K562 (cell line): ENCODE results near the gene DUS4L. TPM values are rescaled to one million over a fixed set of nuclear protein-coding genes. Genes with fewer than 3 reads are reported as not detected.
A peak's percentile ranks its signal among the peaks of the same experiment; 100 is the strongest.

Source experiments
- ATAC-seq: fragments of 200-7000 bp; cut with Tn5 transposase; 3 replicates; pipeline ENCODE4 v1.9.1; 2020; ENCODE audit warnings: moderate library complexity
- BruUV-seq: library from RNA; stranded (reverse); fragments of 400-500 nt; replicated peaks from 2 replicates; lab custom pipeline; 2021; lab: Mats Ljungman, UMichigan
- CTCF ChIA-PET: fragments of 300-600 bp; formaldehyde crosslinking; extraction: SDS; loops from one replicate; lab custom pipeline; 2021; ENCODE audit warnings: low intra/inter-chr PET ratio; lab: Yijun Ruan, JAX
- POLR2A ChIA-PET: fragments of 300-600, 350-650 bp; sonication (Branson Sonifier 250); formaldehyde crosslinking; extraction: SDS; loops from one replicate; lab custom pipeline; 2021; ENCODE audit warnings: antibody characterized with exemption, inconsistent platforms; lab: Yijun Ruan, JAX
- DNase-seq, 4 experiments: peaks; one replicate each; pipeline versions ENCODE4 v3.0.0 to v3.0.0-alpha.2; 2011 to 2018; ENCODE audit warnings: low spot score in 3 of 4, mixed read lengths in 3 of 4; ENCODE audit errors: extremely low read depth in 1 of 4
- FAIRE-seq: peaks from 2 replicates; lab custom pipeline; 2011; peaks lifted over from hg19 to GRCh38; lab: Jason Lieb, UNC
- H2AFZ ChIP-seq: 2 replicates; pipeline ENCODE4 v1.6.0; 2011; ENCODE audit warnings: low read depth, low read length, control low read depth, inconsistent platforms
- H3K27ac ChIP-seq: fragments of 200-600 bp; 3 replicates; pipeline ENCODE4 v1.8.0; 2011; ENCODE audit warnings: low read depth, mild to moderate bottlenecking, control low read depth, inconsistent platforms, low read length, moderate library complexity, mixed read lengths; ENCODE audit errors: extremely low read depth
- H3K27me3 ChIP-seq, 2 experiments: fragments of 300-600 bp in 1 of 2; 2 replicates in 1 of 2; 3 replicates in 1 of 2; pipeline versions ENCODE4 v1.6.0 to v1.8.0; 2011; ENCODE audit warnings: inconsistent platforms in 2 of 2, low read length in 2 of 2, mild to moderate bottlenecking in 1 of 2, mixed read lengths in 1 of 2, moderate library complexity in 1 of 2; ENCODE audit not compliant: control insufficient read depth in 2 of 2, insufficient read depth in 2 of 2
- H3K36me3 ChIP-seq: fragments of 300-600 bp; 3 replicates; pipeline ENCODE4 v1.8.0; 2011; ENCODE audit warnings: mild to moderate bottlenecking, low read length, inconsistent platforms; ENCODE audit not compliant: control insufficient read depth, insufficient read depth
- H3K4me1 ChIP-seq, 2 experiments: fragments of 200-600 bp in 1 of 2; replicated peaks in 1 of 2; 2 replicates in 1 of 2; 3 replicates in 1 of 2; pipeline versions ENCODE4 v1.5.1 to v1.8.0; 2011; ENCODE audit warnings: inconsistent platforms in 2 of 2, low read length in 2 of 2, mild to moderate bottlenecking in 1 of 2, mixed read lengths in 1 of 2, moderate library complexity in 1 of 2; ENCODE audit not compliant: control insufficient read depth in 2 of 2, insufficient read depth in 2 of 2
- H3K4me2 ChIP-seq: 2 replicates; pipeline ENCODE4 v1.6.1; 2011; ENCODE audit warnings: low read length, control low read depth, inconsistent platforms, mixed read lengths; ENCODE audit not compliant: insufficient read depth
- H3K4me3 ChIP-seq: fragments of 200-600 bp; sonication (generic), shearing (Covaris generic); 2 replicates; pipeline ENCODE4 v1.5.1; 2016; ENCODE audit warnings: control low read depth, inconsistent platforms
- H3K79me2 ChIP-seq: fragments of 200-600 bp; 3 replicates; pipeline ENCODE4 v1.8.0; 2011; ENCODE audit warnings: low read length, inconsistent platforms; ENCODE audit not compliant: control insufficient read depth, insufficient read depth
- H3K9ac ChIP-seq, 2 experiments: 2 replicates each; pipeline versions ENCODE4 v1.6.0 to v1.6.1; 2011; ENCODE audit warnings: low read depth in 2 of 2, low read length in 2 of 2, control low read depth in 1 of 2, inconsistent platforms in 1 of 2, mild to moderate bottlenecking in 1 of 2, mixed read lengths in 1 of 2; ENCODE audit not compliant: insufficient read depth in 1 of 2
- H3K9me1 ChIP-seq: one replicate; pipeline ENCODE4 v1.6.0; 2011; ENCODE audit warnings: inconsistent platforms, mild to moderate bottlenecking, low read length, moderate library complexity; ENCODE audit not compliant: control insufficient read depth, insufficient read depth
- H3K9me3 ChIP-seq: replicated peaks from 2 replicates; pipeline ENCODE4 v1.5.1; 2011; ENCODE audit warnings: low read depth, low read length, inconsistent platforms; ENCODE audit not compliant: control insufficient read depth, insufficient read depth
- H4K20me1 ChIP-seq: replicated peaks from 2 replicates; pipeline ENCODE4 v1.6.1; 2011; ENCODE audit warnings: low read length, inconsistent platforms, mixed read lengths; ENCODE audit not compliant: control insufficient read depth, insufficient read depth
- EP300 ChIP-seq: IDR thresholded peaks from 2 replicates; pipeline ENCODE4 v1.6.1; 2012; ENCODE audit warnings: low read length, improper control_type of control experiment
- FIP1L1 ChIP-seq: fragments of 200-400 bp; formaldehyde crosslinking; IDR thresholded peaks from 2 replicates; pipeline ENCODE4 v1.6.1; 2018; ENCODE audit warnings: mild to moderate bottlenecking, low read depth, low read length; ENCODE audit not compliant: poor library complexity, severe bottlenecking
- FOXM1 ChIP-seq, 2 experiments: fragments of 450-650 bp in 1 of 2; sonication (generic) in 1 of 2; formaldehyde crosslinking in 1 of 2; IDR thresholded peaks; 2 replicates each; pipeline versions ENCODE4 v1.6.1 to v1.9.0; 2017 to 2022; ENCODE audit warnings: low read depth in 2 of 2, mild to moderate bottlenecking in 2 of 2, missing genetic modification reagents in 1 of 2, moderate library complexity in 1 of 2
- GABPB1 ChIP-seq: sonication (generic); formaldehyde crosslinking; IDR thresholded peaks from 2 replicates; pipeline ENCODE4 v1.8.0; 2022; ENCODE audit warnings: mild to moderate bottlenecking, missing genetic modification reagents
- GABPB2 ChIP-seq: fragments of 250-450 bp; sonication (Bioruptor Pico); conservative IDR thresholded peaks from 2 replicates; pipeline ENCODE4 v1.5.1; 2021; ENCODE audit warnings: mild to moderate bottlenecking
- HLTF ChIP-seq: fragments of 450-650 bp; IDR thresholded peaks from 2 replicates; pipeline ENCODE4 v1.6.1; 2016
- HMBOX1 ChIP-seq: sonication (generic); IDR thresholded peaks from 2 replicates; pipeline ENCODE4 v1.6.1; 2016
- HMG20A ChIP-seq: fragments of 450-650 bp; formaldehyde crosslinking; conservative IDR thresholded peaks from 2 replicates; pipeline ENCODE4 v1.4.0; 2020; ENCODE audit warnings: mild to moderate bottlenecking, mixed read lengths
- MAFG ChIP-seq: fragments of 450-650 bp; conservative IDR thresholded peaks from 2 replicates; pipeline ENCODE4 v1.6.1; 2016; ENCODE audit warnings: missing genetic modification characterization, missing compliant biosample characterization
- MAFK ChIP-seq: IDR thresholded peaks from 2 replicates; pipeline ENCODE4 v1.6.1; 2011; ENCODE audit warnings: low read length, improper control_type of control experiment
- MYNN ChIP-seq, 2 experiments: sonication (generic); formaldehyde crosslinking in 1 of 2; IDR thresholded peaks; 2 replicates each; pipeline versions ENCODE4 v1.5.0 to v1.6.1; 2016 to 2020; ENCODE audit warnings: antibody characterized with exemption in 1 of 2, missing genetic modification reagents in 1 of 2
- NCOA6 ChIP-seq: fragments of 450-650 bp; IDR thresholded peaks from 2 replicates; pipeline ENCODE4 v1.6.1; 2017; ENCODE audit warnings: mild to moderate bottlenecking
- PHF20 ChIP-seq: fragments of 450-650 bp; IDR thresholded peaks from 2 replicates; pipeline ENCODE4 v1.6.1; 2018; ENCODE audit not compliant: partially characterized antibody
- POLR2AphosphoS5 ChIP-seq: IDR thresholded peaks from 2 replicates; pipeline ENCODE4 v1.6.1; 2011; ENCODE audit warnings: mild to moderate bottlenecking, low read depth, low read length, moderate library complexity; ENCODE audit not compliant: control insufficient read depth, insufficient read depth
- RBM17 ChIP-seq: fragments of 200-400 bp; formaldehyde crosslinking; IDR thresholded peaks from 2 replicates; pipeline ENCODE4 v1.6.1; 2017; ENCODE audit warnings: low read depth, mild to moderate bottlenecking, low read length, borderline replicate concordance
- TAF9B ChIP-seq: fragments of 450-650 bp; IDR thresholded peaks from 2 replicates; pipeline ENCODE4 v1.6.1; 2018; ENCODE audit warnings: mild to moderate bottlenecking; ENCODE audit not compliant: partially characterized antibody
- XRCC3 ChIP-seq: fragments of 450-650 bp; IDR thresholded peaks from 2 replicates; pipeline ENCODE4 v1.6.1; 2017; ENCODE audit warnings: mild to moderate bottlenecking, moderate library complexity
- ZEB2 ChIP-seq: fragments of 450-650 bp; IDR thresholded peaks from 2 replicates; pipeline ENCODE4 v1.6.1; 2016
- ZNF184 ChIP-seq: sonication (generic); formaldehyde crosslinking; IDR thresholded peaks from 2 replicates; pipeline ENCODE4 v1.5.0; 2020; ENCODE audit warnings: missing genetic modification reagents
- ZNF253 ChIP-seq: fragments of 250-450 bp; sonication (Bioruptor Pico); conservative IDR thresholded peaks from 2 replicates; pipeline ENCODE4 v1.6.1; 2021; ENCODE audit warnings: mild to moderate bottlenecking
- ZNF280A ChIP-seq: fragments of 450-650 bp; IDR thresholded peaks from 2 replicates; pipeline ENCODE4 v1.6.1; 2018; ENCODE audit warnings: mild to moderate bottlenecking, low read depth; ENCODE audit not compliant: partially characterized antibody
- ZNF316 ChIP-seq: fragments of 450-650 bp; IDR thresholded peaks from 2 replicates; pipeline ENCODE4 v1.6.1; 2016
- WGBS: fragments of 100-300 bp; shearing (Covaris generic); methylation state at CpG from one replicate; pipeline ENCODE4 v1.1.6; 2016; ENCODE audit warnings: low coverage, mixed read lengths; ENCODE audit not compliant: insufficient coverage; ENCODE audit errors: missing lambda C conversion rate; 5-methylcytosine and 5-hydroxymethylcytosine counted together
- in situ Hi-C: fragments of 300-500 bp; cut with MboI; formaldehyde crosslinking; loops from 4 replicates; pipeline ENCODE4 v1.15.0; 2018; ENCODE audit warnings: inconsistent platforms, mixed read lengths
- intact Hi-C: fragments of 100-400 bp; cut with micrococcal nuclease; formaldehyde crosslinking; loops from 2 replicates; pipeline ENCODE4 v1.14.2; 2022
- polyA plus RNA-seq, 8 experiments: library from polyadenylated mRNA; depleted of rRNA in 4 of 8; stranded (reverse) in 5 of 8; unstranded in 3 of 8; fragments of >200 nt; fragmentation: Nextera tagmentation in 2 of 8; fragmentation: Illumina TruSeq in 1 of 8; extraction: Ambion mirVana in 2 of 8; extraction: Trizol in 1 of 8; gene quantifications; 2 replicates each; pipeline versions ENCODE4 v1.2.1 to v1.2.3, GENCODE V29; 2011 to 2014; ENCODE audit warnings: inconsistent platforms in 1 of 8, missing spikeins in 1 of 8
- total RNA-seq, 7 experiments: library from RNA; depleted of rRNA in 6 of 7; stranded (reverse); fragments of >200 nt in 6 of 7; fragmentation: Illumina TruSeq in 2 of 7; extraction: Trizol in 2 of 7; gene quantifications; 2 replicates each; pipeline versions ENCODE4 v1.2.1 to v1.2.3, GENCODE V29; 2011 to 2021; ENCODE audit warnings: low replicate concordance in 1 of 7

The DUS4L gene
- total and polyA plus RNA-seq, 9 of the 15 experiments (the other 6 are each of a cell fraction or from before 2014, with no cell fraction given): 12.2 to 33.6 (median 28.6) TPM

- H4K20me1 ChIP-seq: peaks cover 6% of the 10 kb centered on the region; the same call in 1 of the 2 replicates
- no peaks in the 10 kb centered on the region for H3K27me3 ChIP-seq
- H3K79me2 ChIP-seq: peaks cover 65% of the 10 kb centered on the region
- H3K9me1 ChIP-seq: no peaks in the 10 kb centered on the region
- WGBS: 50% methylated on average over 2 of the region's 2 CpGs
- H3K4me3 ChIP-seq: no peak overlapping the region
- in situ Hi-C loops (no loop called here), intact Hi-C loops (loop anchor here (5.0 kb wide), 1 partner anchor 98 kb away; no protein-coding TSS in a partner anchor)
- POLR2A ChIA-PET: interaction anchor here (1.0 kb wide), 1 partner anchor 23 kb away, joined by 4 read pairs; no protein-coding TSS in a partner anchor
- peak overlapping the region in 1 of 2 experiments; percentile 9; a peak in 1 of 4 replicates for H3K9ac ChIP-seq
- H2AFZ ChIP-seq: no peak overlapping the region
- H3K27ac ChIP-seq: peak overlapping the region; percentile 1; the same call in 1 of the 3 replicates
- no TSS peak for BruUV-seq
- ATAC-seq (no peak), FAIRE-seq (no peak), DNase-seq (peak in 1 of 4 experiments; percentile 21)
- no peaks in the 10 kb centered on the region for H3K9me3 ChIP-seq
- peaks cover 42% of the 10 kb centered on the region; the same call in 2 of the 3 replicates for H3K36me3 ChIP-seq
- CTCF ChIA-PET: no interaction called here
- H3K4me2 ChIP-seq: peak overlapping the region; percentile 8; the same call in 1 of the 2 replicates
- peaks cover 10 to 27% of the 10 kb centered on the region in 2 experiments; a peak in 4 of 5 replicates for H3K4me1 ChIP-seq
- TF ChIP-seq MAFK: peak; percentile 72
- no peak for TF ChIP-seq RBM17
- TF ChIP-seq EP300: peak; percentile 8; the same call in 1 of the 2 replicates
- TF ChIP-seq FOXM1 (IDR thresholded peaks at IDR 0.05; ENCODE audit: low read depth): no peak
- no peak for TF ChIP-seq FOXM1 (CRISPR knock-in tag; IDR thresholded peaks at IDR 0.05; ENCODE audit: low read depth)
- no peak for TF ChIP-seq HMBOX1
- peak; percentile 96 for TF ChIP-seq ZNF316
- peak; percentile 76 for TF ChIP-seq MAFG (tag)
- no peak for TF ChIP-seq ZNF280A
- TF ChIP-seq MYNN (IDR thresholded peaks at IDR 0.05): no peak
- TF ChIP-seq MYNN (CRISPR knock-in tag; IDR thresholded peaks at IDR 0.05): no peak
- TF ChIP-seq FIP1L1: no peak
- 0 out of 2 replicates have a peak, but pooled peaks have one; percentile 15 for TF ChIP-seq GABPB1
- no peak for TF ChIP-seq TAF9B
- no peak for TF ChIP-seq ZEB2
- no peak for TF ChIP-seq NCOA6
- TF ChIP-seq HLTF: no peak
- no peak for TF ChIP-seq ZNF253 (CRISPR knock-in tag)
- no peak for TF ChIP-seq GABPB2 (CRISPR knock-in tag)
- TF ChIP-seq POLR2AphosphoS5: no peak
- TF ChIP-seq HMG20A (CRISPR knock-in tag): no peak
- TF ChIP-seq PHF20: no peak
- no peak for TF ChIP-seq XRCC3
- no peak for TF ChIP-seq ZNF184
Measured at GRCh38 chr7:107559864-107560263, 3.9 kb upstream of the DUS4L start.
